ELF-1 (cell line): ENCODE measurements around the gene KIAA1755.
A peak's percentile ranks its signal among the peaks of the same experiment; 100 is the strongest.

Source experiments
- DNase-seq: peaks from one replicate; pipeline ENCODE4 v3.0.0-alpha.2; 2016; ENCODE audit warnings: low read depth, low spot score

KIAA1755 gene, protein sequence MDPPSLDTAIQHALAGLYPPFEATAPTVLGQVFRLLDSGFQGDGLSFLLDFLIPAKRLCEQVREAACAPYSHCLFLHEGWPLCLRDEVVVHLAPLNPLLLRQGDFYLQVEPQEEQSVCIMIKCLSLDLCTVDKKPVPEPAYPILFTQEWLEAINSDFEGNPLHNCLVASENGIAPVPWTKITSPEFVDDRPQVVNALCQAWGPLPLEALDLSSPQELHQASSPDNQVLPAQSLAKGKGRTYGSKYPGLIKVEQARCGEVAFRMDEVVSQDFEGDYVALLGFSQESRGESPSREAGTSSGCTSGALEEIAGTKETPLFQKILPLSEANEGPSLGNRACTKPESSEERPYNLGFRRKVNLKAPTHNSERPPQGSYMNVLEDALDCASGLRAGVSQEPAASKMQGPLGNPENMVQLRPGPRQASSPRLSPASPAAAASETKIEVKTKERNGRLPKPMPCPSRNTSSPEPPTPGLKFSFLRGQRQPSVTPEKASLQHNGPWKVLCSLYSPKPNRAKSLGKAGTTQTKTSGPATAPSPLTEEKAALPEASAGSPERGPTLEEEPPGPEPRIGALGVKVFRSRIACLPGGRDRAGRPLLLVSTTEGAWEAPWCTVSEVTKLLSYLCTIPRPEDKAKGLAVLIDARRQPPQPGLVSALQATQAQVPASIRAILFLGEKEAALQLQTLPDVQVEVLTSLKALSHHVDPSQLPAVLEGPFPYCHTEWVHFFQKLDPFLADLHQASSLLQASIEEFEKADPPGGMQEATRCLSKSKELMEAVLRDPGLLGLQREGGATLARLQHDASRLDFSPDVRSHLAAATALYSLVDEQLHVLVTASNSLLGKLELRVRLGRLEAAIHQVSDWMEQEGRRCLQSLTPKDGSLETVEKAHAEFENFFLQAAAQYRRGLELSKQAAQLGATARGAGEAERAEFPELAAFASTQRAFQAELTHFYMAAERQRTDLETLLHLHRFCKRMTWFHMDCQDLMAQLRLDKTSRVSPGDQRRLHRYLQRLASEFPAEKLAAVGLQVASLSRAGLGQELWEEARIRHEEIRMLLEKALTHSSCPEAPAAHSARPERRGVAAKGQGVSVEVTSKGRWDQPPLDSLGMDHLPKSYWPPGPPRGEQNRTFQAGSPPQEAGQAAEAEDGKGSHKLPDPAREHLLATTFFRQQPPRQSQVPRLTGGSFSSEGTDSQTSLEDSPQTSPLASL

GRCh38 chr20:38260378-38261053 is at the start of gene KIAA1755:
Gene KIAA1755, minus strand, starts transcription at chr20:38260735. Its CDS starts 235 bp downstream, at chr20:38260500.
- DNase-seq = peak; percentile 46

DNA sequence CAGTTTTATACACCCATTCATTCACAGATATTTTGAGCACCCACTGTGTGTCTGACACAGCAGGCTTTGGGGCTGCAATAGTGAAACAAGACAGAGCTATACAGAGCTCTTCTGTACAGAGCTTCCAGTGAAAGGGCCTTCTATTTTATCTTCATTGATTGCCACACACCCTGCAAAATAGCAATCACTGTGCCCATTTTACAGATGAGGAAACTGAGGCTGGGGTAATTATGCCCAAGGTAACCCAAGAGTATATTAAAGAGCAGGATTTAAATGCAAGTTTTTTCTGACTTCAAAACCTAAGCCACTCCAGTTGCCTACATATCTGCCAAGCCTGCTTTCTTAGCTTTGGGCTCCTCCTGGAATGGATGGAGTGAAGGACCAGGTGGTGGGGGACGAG is 47.9 kb upstream of the KIAA1755 start:
- DNase-seq = no peak

DNA sequence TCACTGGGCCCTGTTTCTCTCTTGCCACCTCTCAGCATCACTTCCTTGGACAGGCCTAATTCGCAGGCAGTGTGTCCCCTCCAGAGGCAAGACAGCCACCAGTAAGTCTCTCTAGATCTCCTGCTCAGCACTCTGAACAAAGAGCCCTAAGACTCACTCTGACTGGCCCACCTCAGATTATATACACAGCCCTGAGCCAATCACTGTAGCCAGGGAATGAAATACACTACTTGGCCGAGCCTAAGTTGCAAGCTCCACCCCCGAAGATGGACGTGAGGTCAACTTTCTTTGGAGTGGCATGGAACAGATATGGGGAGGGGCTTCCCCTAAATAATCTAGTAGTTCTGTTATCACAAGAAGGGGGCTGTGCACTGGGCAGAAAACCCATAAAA is 47.5 kb upstream of the KIAA1755 start:
- peak; percentile 16 for DNase-seq

DNA sequence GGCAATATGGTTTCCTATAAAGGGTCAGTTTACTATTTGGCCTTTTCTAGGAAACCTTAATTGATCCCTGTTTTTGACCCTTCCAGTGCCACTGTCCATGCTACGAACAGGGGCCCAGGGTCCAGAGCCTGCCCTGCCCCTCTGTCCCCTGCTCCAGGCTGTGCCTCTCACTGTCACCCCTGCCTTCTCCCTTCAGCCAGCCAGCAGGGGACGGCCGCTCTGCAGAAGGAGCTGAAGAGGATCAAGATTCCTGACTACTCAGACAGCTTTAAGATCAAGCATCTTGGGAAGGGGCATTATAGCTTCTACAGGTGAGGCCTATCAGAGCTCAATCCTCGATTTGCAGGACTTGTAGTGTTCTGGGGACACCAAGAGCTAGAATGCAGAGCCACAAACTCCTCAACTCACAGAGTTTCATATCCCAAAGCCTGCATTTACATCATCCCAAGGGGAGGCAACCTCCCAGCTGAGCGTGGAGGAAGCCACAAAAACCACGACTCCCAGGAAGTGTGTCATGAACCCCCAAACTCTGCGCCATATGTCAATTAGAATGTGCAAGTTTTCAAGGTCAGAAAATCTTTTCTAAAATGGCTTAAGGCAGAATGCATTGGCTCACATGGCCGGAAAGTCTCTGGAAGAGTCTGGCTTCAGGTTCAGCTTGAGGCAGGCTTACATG is 47.0 kb upstream of the KIAA1755 start:
- DNase-seq = no peak

DNA sequence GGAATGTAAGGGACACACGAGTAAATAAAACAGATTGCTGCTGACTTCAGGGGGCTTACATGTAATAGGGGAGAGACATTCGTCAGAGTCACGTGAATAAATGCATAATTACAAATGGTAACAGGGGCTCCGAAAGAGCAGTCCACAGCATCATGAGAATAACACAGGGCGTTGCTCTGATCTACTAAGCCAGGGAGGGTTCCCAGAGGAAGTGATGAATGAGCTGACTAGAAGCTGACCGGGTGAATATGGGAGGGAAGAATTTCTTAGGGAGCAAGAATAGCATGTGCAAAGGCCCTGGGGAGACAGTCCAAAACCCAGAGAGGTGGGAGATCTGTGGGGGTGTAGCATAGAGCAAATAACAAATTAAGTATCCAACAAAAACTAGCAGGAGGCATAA is 45.8 kb upstream of the KIAA1755 start:
- no peak for DNase-seq

- no peak for DNase-seq
Measured at GRCh38 chr20:38305541-38305940, 45.0 kb upstream of the KIAA1755 start.

DNA sequence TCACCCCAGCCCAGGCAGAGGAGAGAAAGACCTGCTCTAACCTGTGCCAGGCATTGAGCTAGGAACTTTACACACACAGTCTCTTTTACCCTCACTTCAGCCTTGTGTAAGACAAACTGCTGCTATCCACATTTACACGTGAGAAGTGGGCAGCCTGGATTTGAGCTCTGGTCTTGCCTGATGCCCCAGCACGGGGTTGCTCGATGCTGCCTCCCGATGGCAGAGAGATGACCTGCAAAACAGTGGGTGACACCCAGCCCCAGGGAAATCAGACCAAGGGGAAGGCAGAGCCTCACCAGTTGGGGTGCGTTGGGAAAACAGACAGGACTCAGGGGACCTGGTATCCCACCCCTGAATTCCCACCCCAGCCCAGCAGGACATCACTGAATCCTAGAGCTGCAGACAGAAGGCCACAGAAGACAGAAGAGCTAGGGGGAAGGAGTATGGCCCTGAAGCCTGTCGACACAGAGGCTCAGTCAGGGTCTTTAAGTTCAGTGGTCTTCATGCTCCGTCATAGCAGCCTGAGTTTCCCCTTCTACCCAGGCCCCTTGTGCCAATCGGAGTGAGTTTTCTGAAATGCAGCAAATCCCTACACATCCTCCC is 44.4 kb upstream of the KIAA1755 start:
- peak; percentile 52 for DNase-seq

- DNase-seq = no peak
Measured at GRCh38 chr20:38303908-38304379, 43.4 kb upstream of the KIAA1755 start, which contains the start of gene BPI. Gene BPI, plus strand, starts transcription at chr20:38304156. Its CDS starts 68 bp downstream, at chr20:38304224.

GRCh38 chr20:38302786-38303185 is 42.3 kb upstream of the KIAA1755 start:
- peak; percentile 41 for DNase-seq

DNA sequence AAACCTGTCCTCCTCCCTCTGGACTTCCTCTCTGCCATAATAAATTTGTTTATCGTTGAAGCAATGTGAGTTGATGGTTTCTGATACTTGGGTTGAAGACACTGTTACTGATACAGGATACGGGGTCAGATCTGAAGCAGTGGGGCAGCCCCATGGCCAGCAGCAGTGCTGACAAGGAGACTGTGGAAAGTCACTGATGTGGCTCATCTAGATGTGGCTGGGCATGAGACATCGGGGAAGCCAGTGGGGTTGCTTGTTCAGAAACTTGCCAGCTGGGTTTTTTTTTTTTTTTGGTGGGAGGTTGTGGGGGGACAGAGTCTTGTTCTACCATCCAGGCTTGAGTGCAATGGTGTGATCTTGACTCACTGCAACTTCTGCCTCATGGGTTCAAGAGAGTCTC is 40.8 kb upstream of the KIAA1755 start:
- DNase-seq = no peak

DNA sequence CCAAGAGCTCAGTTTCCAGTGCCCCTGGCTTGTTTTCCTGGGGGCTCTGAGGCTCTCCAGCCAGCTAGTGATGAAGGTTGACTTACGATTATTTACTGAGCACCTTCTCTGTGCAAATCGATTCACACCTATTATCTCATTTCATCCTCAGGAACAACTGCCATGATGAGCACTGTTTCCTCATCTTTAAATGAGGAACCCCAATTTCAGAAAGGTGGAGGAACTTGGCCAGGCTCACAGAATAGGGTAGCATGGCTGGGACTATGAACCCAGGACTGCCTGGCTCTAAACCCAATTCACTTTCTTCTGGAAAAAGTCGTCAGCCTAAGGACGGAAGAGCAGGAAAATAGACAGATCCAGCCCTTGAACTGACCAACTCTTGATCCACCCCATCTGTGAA is 39.9 kb upstream of the KIAA1755 start:
- DNase-seq = no peak

- peak; percentile 88 for DNase-seq
Measured at GRCh38 chr20:38299963-38300362, 39.4 kb upstream of the KIAA1755 start.

GRCh38 chr20:38298768-38299288 is 38.3 kb upstream of the KIAA1755 start:
- DNase-seq = peak; percentile 39

GRCh38 chr20:38297916-38298674 is 37.6 kb upstream of the KIAA1755 start:
- no peak for DNase-seq

DNA sequence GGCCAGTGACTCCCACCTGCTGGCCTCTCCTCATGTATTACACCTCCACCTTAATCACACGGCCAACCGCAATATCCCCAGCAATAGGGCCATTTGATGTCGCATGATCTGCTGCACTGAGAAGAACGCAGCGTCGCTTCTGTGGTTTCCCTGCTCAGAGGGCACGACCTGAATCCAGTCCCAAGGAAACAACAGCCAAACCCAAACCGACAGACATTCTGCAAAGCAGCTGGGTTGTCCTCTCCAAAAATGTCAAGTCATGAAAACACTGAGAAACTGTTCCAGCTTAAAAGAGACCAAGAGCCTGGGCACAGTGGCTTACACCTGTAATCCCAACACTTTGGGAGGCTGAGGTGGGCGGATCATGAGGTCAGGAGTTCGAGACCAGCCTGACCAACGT is 35.9 kb upstream of the KIAA1755 start:
- no peak for DNase-seq

DNA sequence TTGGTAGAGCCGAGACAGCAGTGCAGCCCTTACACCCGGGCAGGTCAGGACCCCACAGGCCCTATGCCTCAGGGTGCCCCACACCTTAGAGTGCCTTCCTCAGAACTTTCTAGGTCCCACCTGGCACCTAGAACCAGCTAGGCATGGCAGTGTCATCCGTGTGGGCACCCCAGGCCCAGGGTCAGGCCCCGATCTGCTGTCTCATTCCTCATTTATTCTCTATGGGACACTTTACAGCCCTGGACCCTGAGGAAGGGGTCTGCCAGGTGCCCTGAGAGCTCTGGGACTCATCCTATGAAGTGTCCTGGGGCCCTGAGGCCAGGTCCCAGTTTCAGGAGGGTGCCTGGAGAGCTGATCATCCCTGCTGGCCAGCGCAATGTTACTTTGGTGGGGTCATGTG is 35.3 kb upstream of the KIAA1755 start:
- DNase-seq = no peak

GRCh38 chr20:38294076-38294591 is 33.6 kb upstream of the KIAA1755 start:
- no peak for DNase-seq

DNA sequence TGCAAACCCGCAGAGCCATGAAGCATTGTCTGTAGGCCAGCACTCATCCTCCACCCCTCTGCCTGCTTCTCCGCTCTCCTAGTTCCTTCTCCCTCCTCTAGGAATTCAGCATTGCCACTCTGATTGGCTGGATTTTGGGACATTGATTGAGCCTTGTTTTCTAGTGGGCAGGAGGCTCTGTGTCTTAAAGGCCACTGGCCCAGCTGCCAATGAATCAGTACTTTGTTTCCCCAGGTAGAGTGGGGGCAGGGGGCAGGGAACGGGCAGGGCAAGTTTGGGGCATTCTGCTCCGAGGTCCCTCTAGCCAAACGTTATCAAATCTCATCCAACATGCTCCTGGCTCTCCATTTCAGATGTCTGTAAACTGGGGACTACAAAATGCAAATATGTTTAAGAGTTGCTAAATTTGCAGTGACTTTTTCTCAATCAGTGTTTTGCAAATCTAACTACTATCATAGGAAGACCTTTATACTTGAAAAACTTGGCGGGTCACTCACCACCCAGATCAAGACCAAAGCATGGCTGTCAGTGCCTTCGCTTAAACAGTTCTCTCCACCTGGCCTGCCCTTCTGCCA is 33.0 kb upstream of the KIAA1755 start:
- DNase-seq = peak; percentile 57

DNA sequence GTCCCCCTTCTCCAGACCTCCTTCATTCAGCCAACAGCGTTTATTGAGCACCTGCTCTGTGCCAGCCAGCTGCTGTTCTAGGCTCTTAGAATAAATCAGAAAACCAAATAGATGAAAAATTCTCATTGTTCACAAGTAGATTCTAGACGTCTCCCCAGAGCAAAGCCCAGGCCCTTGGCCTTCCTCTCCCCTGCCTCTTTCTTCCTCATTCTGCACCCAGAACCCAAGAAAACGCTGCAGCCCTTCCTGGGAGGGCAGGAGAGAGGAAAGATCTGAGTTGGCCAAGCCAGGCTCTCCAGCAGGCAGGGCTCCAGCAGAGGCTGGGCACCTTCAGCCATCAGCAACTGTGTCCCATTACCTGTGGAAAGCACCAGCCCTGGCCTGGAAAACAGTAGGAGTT is 31.4 kb upstream of the KIAA1755 start:
- no peak for DNase-seq
